Sciatic nerve (tissue), 2 donors: ENCODE measurements around the gene RASL11B. TPM values are rescaled to one million over a fixed set of nuclear protein-coding genes. Genes with fewer than 3 reads are reported as not detected.

Source experiments
- ATAC-seq: fragments of 200-7000 bp; cut with Tn5 transposase; one replicate; pipeline ENCODE4 v1.9.1; 2020; ENCODE audit warnings: mild to moderate bottlenecking, moderate library complexity
- DNase-seq: peaks from one replicate; pipeline ENCODE4 v3.0.0-alpha.2; 2020; ENCODE audit warnings: low spot score
- intact Hi-C: fragments of 100-400 bp; cut with DNase I; formaldehyde crosslinking; loops from one replicate; pipeline ENCODE4 v1.14.2; 2022
- total RNA-seq: library from RNA; stranded (reverse); fragmentation: NEBNext Ultra II Directional; extraction: Animal tissue kit (Norgen Biotek cat#: 25700); gene quantifications from one replicate; pipeline ENCODE4 v1.2.1, GENCODE V29; 2021
- donor health status: DM: no; HTN: no; CAD: no.
- donor health status: DM: no; HTN: no; CAD: no.

The RASL11B gene
- total RNA-seq, 1 donor from 2014 or later: 2.5 TPM

DNA sequence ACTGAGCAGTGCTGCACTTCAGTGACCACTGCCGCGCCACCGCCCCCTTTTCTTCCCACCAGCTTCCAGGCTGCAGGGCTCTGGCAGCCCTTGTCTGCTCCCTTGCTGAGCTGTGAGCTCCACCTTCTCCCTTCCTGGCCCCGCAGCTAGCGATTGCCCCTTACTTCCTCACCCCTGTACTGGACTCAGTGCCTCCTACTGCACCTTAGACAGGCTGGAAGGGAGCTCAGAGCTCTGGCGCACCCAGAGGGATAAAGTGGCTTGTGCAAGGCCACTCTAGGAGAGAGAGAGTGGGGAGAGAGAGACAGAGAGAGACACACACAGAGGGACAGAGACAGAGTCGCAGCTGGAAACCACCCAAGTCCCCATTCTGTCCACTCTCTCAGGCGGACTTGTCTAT is 6.0 kb downstream of the RASL11B start:
- DNase-seq (no peak), ATAC-seq (peak; percentile 44)
- intact Hi-C loops: no loop called here

DNA sequence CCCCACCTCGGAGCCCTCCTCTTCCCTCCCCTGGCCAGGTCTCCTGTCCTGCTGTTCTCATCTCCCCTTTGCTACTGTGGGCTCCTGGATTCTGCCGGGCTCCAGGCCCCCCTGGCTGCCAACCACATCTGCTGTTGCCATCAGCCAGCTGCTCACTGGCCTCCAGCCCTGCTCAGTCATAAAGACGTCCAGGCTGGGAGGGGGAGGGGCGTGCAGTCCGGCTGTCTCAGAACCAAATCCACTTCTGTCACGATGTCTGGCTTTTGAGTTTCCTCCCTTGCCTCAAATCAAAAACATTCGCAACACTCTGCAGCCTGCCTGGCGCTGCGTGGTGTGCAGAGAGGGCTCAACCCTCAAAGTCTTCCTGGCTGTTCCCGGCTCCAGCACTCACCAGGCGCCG is 7.1 kb downstream of the RASL11B start:
- ATAC-seq (peak; percentile 47), DNase-seq (no peak)
- intact Hi-C loops: no loop called here

DNA sequence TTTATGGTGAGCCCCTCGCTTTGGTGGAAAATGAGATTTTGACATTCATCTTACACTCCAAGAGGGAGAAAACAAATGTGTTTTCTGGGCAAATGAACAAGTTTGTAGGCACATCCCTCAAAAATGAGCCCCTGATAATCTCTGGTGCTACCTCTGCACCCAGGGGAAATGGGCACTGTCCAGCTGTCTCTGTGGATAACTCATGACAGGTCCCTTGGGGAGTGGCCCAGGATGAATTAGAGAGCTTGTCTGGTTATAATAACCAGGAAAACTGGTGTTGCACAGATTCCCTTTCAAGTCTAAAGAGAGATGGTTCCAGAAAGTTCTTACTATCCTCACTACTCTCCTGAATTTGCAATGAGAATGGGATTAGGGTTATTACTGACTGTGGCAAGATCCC is 7.5 kb downstream of the RASL11B start:
- no peak for DNase-seq
- no peak for ATAC-seq
- intact Hi-C loops: no loop called here

DNA sequence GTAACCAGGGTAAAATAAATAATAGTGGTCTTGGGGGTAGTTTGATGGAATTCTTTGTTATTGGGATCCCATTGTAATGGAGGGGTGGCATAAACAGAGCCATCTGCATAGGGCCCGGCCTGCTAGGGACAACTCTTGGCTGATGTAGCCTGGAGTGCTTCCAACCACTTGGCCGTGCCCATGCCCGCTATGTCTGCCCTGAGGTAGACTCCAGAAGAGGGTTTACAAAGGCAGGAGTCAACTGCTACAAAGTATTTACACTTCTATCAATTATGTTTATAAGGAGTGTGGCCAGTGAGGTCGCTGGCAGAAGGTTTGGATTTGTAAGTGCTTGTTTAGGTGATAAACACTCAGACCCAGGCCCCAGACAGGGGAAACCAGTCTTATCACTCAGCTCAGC is 8.1 kb downstream of the RASL11B start:
- intact Hi-C loops: no loop called here
- DNase-seq: no peak

DNA sequence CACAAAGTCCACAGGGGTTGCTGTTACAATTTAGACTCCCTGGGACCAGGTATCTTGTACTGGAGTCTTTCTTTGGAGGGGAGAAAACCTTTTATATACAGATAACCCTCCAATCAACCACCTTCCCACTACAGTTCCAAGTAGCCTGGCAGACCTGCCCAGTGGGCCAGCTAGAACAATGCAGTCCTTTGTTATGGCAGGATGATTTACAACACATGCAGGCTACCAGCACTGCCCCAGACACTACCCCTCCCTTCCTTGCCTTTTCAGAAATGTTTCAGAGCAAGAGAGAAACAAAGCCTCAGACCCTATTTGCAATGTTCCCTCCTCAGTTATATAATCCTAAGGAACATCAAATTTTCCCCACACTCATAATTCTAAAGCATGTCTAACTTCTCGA is 11.1 kb downstream of the RASL11B start:
- intact Hi-C loops: no loop called here

More for the DNA sequence above, 8.1 kb downstream of the RASL11B start:
- no peak for ATAC-seq

DNA sequence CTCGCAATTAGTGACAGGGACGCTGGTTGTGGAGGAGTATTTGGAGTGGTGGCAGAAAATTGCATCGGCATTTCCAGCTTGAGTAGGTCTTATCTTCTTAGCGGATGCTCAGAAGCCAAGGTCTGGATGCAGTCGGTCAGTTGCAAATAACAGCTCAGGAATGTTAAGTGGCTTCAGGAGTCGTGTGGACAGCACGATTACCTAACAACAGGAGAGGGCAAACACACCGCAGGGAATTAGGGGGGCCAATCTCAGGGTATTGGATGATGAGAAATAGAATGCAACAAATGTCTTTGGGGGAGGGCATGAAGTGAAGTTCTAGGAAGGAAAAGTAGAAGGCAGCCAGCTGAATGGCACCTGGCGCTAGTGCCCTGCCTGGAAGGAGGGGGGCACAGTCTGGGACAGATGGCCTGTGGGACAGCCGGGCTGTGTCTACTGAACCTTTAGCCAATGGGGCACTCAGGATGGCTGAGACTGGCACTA is 11.8 kb downstream of the RASL11B start:
- DNase-seq (no peak), ATAC-seq (no peak)
- intact Hi-C loops: no loop called here

More for the DNA sequence above, 11.1 kb downstream of the RASL11B start:
- ATAC-seq (peak; percentile 44), DNase-seq (no peak)

DNA sequence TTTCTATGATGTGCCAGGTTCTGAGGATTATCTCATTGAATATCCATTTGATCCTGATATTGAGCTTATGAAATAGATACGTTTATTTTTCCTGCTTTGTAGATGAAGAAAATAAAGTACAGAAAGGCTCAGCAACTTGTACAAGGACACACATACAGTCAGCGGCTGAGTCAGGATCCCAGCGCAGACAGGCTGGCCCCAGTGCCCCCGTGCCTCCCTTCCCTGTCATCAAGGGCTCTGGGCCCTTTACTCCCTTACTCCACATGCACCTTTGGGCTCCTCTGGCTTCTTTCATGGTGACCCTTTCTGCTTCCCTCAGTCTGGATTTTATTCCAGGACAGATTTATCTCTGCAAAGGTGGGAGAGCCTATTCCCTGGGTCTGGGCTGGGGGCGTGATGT is 12.8 kb downstream of the RASL11B start:
- no peak for ATAC-seq
- intact Hi-C loops: no loop called here
- no peak for DNase-seq

DNA sequence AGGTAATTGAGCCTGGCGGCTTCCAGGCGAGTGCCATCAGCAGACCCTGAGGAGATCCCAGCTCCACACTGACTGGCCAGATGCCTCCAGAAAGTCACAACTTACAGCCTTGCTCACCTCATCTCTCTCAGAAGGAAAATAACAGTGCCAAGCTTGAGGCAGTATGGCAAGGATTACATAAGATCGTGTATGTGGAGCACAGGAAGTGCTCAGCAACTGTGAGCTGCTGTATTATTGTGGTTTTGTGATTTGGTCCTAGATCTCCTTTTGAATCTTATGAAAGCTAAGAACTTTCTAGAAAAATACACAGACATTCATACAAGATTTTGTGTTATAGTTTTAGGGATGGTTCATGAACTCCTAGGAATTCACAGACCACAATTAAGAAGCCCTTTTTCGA is 14.0 kb downstream of the RASL11B start:
- ATAC-seq (no peak), DNase-seq (no peak)
- intact Hi-C loops: no loop called here

DNA sequence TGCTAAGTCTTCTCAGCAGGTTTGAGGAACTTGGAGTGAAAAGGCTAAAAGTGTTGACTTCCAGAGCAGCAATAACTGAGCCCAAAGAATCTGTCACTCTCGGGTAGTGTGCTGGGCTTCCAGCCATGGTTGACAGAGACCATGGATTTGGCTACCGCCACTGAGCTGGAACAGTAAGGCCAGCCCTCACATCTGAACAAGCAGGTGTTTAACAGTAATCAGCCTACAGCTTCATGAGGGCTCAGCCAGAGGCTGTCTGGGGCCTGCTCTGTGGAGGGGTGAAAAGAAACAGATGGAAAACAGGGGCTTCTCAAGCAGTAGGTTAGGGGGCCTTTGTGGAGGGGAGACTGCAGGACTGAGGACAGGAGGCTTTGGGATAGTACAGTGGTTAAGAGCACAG is 14.9 kb downstream of the RASL11B start:
- intact Hi-C loops: no loop called here
- no peak for ATAC-seq
- no peak for DNase-seq

DNA sequence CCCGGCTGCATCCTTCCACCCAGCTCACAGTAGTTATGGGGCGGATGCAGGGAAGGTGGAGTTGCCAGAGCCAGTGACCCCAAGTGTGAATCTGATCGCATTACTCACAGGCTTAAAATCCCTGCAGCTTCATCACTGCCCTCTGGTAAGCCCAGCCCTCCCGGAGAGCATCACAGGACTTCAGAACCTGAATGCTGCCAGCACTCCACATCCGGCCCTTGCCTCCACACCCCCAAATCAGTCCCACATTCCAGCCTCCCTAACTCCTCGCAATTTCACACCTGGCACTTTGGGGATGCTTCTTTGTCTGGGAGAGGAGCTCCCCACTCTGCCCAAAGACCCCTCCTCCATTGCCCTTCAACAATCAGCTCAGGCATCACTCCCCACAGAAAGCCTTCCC is 15.6 kb downstream of the RASL11B start:
- ATAC-seq: no peak
- no peak for DNase-seq
- intact Hi-C loops: no loop called here

DNA sequence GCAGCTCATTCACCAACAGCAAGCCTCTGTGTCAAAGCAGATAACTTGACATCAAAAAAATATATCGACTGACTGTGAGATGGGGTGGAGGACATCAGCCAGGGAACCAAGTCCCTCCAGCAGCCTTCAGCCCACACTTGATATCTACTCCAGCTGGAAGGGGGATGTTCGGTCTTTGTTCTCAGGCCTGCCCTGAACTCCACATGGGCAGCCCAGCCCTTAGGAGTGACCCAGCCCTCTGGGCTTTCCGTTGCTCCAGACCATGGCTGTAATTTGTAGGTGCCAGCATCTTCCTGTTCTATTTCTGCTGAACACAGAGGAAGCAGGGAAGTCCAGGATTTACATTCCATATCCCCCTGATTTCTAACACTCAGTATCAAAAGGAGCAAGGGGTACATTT is 17.4 kb downstream of the RASL11B start:
- ATAC-seq (no peak), DNase-seq (no peak)
- intact Hi-C loops: no loop called here

DNA sequence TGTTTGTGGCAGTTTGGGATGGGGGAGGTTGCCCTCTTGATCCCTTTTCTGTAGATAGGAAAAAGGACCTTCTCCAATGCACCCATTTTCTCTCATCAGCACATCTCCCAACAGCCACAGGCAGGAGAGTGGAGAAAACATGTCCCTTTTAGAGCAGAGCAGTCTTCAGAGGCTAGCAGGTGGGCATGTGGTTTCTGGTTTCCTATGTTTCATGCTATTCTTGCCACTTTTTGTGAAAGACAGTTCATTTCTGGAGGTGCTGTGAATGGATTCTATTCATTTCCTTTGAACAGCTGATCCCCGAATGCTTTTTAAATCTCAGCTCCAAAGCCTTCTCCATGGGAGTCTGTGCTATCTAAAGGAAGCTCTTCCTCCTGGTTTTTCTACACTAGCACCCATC is 18.9 kb downstream of the RASL11B start:
- DNase-seq (no peak), ATAC-seq (no peak)
- intact Hi-C loops: no loop called here

DNA sequence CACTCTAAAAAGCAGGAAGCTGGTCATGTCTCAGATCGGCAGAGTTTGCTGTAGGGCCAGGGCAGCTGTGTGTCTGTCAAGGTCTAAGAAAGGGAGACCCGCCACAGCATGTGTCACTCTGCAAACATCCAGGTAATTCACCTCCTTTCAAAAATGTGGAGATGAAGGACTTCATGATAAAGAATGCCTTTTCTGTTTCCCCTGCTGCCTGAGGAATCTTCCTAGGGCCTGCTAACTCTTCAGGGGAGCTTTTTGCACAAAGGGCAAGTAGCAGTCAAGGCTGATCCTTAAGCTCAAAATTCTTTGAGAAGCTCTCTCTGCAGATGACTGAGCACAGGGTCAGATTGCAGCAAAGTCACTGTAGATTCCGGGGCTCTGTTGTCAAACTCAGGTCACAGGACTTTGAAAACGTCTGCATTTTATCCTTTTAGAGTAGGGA is 21.1 kb downstream of the RASL11B start:
- intact Hi-C loops: no loop called here
- ATAC-seq: no peak

DNA sequence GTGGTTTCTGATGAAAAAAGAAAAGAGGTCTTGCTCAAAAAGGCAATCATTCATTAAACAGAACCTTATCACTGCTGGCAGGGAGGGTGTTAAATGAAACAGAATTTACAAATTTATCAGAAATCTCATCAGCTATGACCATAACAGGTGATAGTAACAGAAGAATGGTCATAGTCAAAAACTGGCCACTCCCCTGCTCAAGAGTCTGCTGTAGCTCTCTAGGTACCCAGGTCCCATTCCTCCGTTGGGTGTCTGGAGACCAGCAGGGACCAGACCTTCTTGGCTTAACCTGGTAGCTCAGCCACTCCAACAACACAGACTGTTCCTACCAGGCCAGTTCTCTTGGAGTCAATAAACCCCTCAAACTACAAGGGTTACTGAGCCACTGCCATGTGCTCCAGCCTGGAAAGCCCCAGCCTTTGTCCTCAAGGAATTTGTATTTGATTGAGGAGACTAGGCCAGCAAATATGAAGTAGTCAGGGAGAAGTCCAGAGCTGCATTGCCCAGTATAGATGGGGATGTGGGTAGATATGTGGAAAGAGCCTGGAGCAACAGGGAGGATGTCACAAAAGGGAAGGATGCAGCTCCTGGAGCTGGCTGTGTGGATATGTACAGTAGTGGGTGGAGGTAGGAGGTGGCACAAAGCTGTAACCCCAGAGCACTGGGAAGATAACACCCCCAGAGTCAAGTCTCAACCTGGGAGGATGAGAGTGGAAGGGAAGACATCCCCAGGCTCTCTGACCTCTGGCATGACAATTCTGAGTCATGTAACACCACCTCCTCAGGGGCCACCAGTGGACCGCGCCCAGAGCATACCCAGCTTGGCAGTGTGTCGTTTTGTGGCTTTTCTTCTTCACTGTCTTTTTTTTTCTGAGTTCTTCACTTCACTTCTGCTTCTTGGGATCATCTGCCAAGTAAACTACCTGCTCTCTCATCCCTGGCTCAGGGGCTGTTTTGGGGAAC is 21.9 kb downstream of the RASL11B start:
- no peak for ATAC-seq
- DNase-seq: no peak
- intact Hi-C loops: no loop called here

More for the DNA sequence above, 21.1 kb downstream of the RASL11B start:
- no peak for DNase-seq

DNA sequence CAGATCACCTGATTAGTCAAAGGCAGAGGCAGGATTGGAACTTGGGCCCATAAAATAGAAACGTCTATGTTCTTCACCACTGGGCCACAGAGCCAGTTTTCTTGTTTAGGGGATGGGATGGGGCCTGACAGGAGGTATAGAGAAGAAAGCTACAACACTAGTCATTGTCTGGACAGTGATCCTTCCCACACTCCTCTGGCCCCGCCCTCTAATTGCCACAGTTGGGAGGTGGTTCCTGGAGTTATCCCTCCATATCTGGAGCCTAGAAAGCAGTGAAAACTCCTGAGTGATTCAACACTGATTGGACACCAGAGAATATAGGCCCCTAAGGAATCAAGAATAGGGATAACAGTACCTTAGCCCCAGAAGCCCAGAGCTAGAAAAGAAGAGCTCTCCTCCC is 22.9 kb downstream of the RASL11B start:
- ATAC-seq (no peak), DNase-seq (no peak)
- intact Hi-C loops: no loop called here

DNA sequence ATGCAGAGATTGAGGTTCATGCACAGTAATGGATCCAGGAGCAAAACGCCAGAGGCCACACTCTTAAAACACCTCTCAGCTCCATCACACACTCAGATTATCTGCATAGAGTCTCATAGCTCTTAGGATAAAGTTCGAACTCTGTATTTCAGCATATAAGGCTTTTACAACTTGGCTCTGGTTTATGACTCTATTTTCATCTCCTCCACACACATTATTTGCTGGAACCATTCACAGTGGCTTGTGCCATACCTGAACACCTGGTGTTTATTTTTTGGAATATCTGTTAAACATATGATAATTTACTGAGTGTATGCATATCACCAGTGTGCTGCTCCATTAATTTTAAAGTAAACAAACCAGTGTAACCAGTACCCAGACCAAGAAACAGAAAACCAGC is 27.2 kb downstream of the RASL11B start:
- no peak for DNase-seq
- ATAC-seq: no peak
- intact Hi-C loops: no loop called here

DNA sequence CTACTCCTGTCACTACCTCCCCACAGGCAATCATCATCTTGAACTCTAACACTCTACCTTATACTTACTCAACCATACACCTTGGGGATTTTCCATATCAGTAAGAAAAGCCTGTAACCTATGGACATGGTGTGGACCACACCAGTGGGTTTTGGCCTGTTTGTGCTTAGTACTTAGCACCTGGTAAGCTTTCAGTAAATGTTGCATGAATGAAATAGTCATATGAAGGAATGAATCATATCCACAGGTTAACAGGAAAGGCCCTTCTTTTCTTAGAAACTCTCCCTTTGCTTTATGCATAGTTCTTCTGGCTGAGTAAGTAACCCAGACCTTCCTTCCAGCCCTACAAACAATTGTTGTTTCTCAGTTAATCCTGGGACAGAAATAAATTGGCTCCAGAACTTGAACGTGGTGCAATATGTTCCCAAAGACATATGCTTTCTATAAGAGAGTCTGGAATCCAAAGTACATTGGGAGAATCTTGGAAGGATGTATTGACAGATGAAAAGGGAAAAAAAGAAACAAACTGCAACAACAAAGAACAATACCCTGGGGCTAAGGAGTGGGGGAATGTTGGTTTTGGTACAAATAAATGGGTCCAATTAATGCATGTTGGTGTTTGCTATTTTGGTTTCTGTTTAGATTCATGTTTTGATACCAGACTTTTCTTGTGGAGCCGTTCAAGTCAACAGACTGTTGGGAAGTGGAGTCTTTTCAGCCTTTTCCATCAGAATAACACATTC is 27.8 kb downstream of the RASL11B start:
- ATAC-seq (no peak), DNase-seq (no peak)
- intact Hi-C loops: no loop called here

DNA sequence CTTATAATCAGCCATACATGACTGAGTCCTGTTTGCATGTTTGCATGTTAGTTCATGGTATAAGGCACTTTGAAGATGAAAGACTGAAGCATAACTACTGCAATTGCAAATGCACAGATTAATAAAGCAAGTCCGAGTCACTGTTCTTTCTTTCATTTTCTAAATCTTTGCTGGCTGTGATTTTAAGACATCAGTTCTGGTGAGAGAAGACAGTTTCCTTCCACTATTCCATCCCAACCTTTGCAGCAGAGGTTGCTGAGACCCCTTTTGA is 28.3 kb downstream of the RASL11B start:
- ATAC-seq (no peak), DNase-seq (no peak)
- intact Hi-C loops: no loop called here

DNA sequence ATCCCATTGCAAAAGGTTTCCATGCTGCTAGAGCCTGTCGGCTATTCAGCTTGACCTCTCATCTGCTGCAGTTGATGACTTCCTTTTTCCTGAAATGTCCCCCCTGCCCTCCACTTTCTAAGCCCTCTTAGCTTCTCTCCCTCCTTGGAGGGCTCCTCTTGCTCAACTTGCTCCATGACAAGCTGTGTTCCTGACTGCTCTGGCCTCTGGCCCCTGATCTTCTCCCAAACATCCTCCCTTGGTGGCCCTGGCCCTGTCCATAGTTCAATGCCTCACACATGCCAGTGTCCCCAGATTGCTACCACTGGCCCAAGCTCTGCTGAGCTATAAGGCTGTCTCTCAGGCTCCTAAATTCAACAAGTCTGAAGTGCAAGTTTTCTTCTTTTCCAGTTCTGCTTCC is 29.6 kb downstream of the RASL11B start:
- intact Hi-C loops: no loop called here

DNA sequence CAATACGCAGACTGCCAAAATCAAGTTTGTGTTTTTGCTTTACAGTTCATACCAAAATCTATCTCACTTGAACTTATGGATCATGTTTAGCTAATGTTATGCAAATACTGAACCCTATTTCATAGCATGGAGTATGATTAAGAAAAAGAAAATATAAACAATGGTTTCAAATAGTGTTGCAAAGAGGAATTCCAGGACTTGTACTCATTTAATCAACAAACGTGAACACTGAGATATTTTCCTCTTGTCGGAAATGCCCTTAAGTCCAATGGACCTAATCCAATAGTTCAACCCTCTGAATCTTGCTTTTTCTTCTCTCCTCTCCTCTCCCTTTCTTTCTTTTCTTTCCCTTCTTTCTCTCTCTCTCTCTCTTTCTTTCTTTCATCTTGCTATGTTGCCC is 30.8 kb downstream of the RASL11B start:
- DNase-seq (no peak), ATAC-seq (no peak)
- intact Hi-C loops: no loop called here

More for the DNA sequence above, 29.6 kb downstream of the RASL11B start:
- DNase-seq: no peak
- ATAC-seq: no peak
